GM23338 (cell line): ENCODE data around the gene USP31. TPM values are rescaled to one million over a fixed set of nuclear protein-coding genes. Genes with fewer than 3 reads are reported as not detected.
A peak's percentile ranks its signal among the peaks of the same experiment; 100 is the strongest.

Experiments
- ATAC-seq: fragments of 200-7000 bp; cut with Tn5 transposase; 3 replicates; pipeline ENCODE4 v1.9.1; 2020
- DNase-seq: peaks from one replicate; pipeline ENCODE4 v3.0.0-alpha.2; 2015; ENCODE audit warnings: low spot score
- H2AFZ ChIP-seq: fragments of 200-600 bp; sonication (generic); 2 replicates; pipeline ENCODE4 v1.8.0; 2016; ENCODE audit warnings: antibody characterized with exemption, mild to moderate bottlenecking, moderate library complexity
- H3F3A ChIP-seq: fragments of 200-600 bp; sonication (generic); replicated peaks from 2 replicates; pipeline ENCODE4 v1.8.0; 2017; ENCODE audit warnings: antibody characterized with exemption, mixed run types, low read depth
- H3K27ac ChIP-seq: fragments of 200-600 bp; sonication (generic); 2 replicates; pipeline ENCODE4 v1.6.1; 2016; ENCODE audit warnings: low read depth
- H3K27me3 ChIP-seq: fragments of 200-600 bp; sonication (generic); 2 replicates; pipeline ENCODE4 v1.8.0; 2016; ENCODE audit warnings: mild to moderate bottlenecking, mixed run types, moderate library complexity; ENCODE audit not compliant: insufficient read depth
- H3K36me3 ChIP-seq: fragments of 200-600 bp; sonication (generic); 2 replicates; pipeline ENCODE4 v1.8.0; 2016; ENCODE audit warnings: mild to moderate bottlenecking; ENCODE audit not compliant: insufficient read depth
- H3K4me1 ChIP-seq: fragments of 200-600 bp; sonication (generic); 2 replicates; pipeline ENCODE4 v1.8.0; 2016; ENCODE audit warnings: mild to moderate bottlenecking, moderate library complexity; ENCODE audit not compliant: insufficient read depth
- H3K4me2 ChIP-seq: fragments of 200-600 bp; sonication (generic); 2 replicates; pipeline ENCODE4 v1.7.1; 2017; ENCODE audit warnings: mixed run types
- H3K4me3 ChIP-seq: fragments of 200-600 bp; sonication (generic); 2 replicates; pipeline ENCODE4 v1.6.1; 2016; ENCODE audit warnings: mixed run types
- H3K79me2 ChIP-seq: fragments of 200-600 bp; sonication (generic); replicated peaks from 2 replicates; pipeline ENCODE4 v1.8.0; 2017; ENCODE audit warnings: mild to moderate bottlenecking; ENCODE audit not compliant: insufficient read depth
- H3K9me2 ChIP-seq: fragments of 200-600 bp; sonication (generic); 2 replicates; pipeline ENCODE4 v1.8.0; 2017; ENCODE audit not compliant: insufficient read depth
- H4K20me1 ChIP-seq: fragments of 200-600 bp; sonication (generic); replicated peaks from 2 replicates; pipeline ENCODE4 v1.8.0; 2017; ENCODE audit warnings: mild to moderate bottlenecking; ENCODE audit not compliant: insufficient read depth
- H3K27ac Mint-ChIP-seq: 2 replicates; pipeline ENCODE4 v1.8.0; 2020; ENCODE audit warnings: inconsistent platforms, mild to moderate bottlenecking, moderate library complexity, mixed read lengths
- H3K27me3 Mint-ChIP-seq: 3 replicates; pipeline ENCODE4 v1.8.0; 2022; ENCODE audit warnings: low read depth, mild to moderate bottlenecking, moderate library complexity, mixed read lengths, inconsistent platforms; ENCODE audit not compliant: insufficient read depth, poor library complexity
- H3K36me3 Mint-ChIP-seq: 3 replicates; pipeline ENCODE4 v1.8.0; 2021; ENCODE audit warnings: low read depth, mild to moderate bottlenecking, inconsistent platforms, moderate library complexity, mixed read lengths
- H3K4me1 Mint-ChIP-seq: 3 replicates; pipeline ENCODE4 v1.8.0; 2020; ENCODE audit warnings: mild to moderate bottlenecking, inconsistent platforms, mixed read lengths
- H3K4me3 Mint-ChIP-seq: 3 replicates; pipeline ENCODE4 v1.8.0; 2021; ENCODE audit warnings: moderate library complexity, mild to moderate bottlenecking, inconsistent platforms, mixed read lengths
- H3K9me3 Mint-ChIP-seq: 3 replicates; pipeline ENCODE4 v1.8.0; 2020; ENCODE audit warnings: moderate library complexity, mild to moderate bottlenecking, inconsistent platforms, mixed read lengths
- CREB1 ChIP-seq: fragments of 250-450 bp; sonication (Bioruptor Pico); IDR thresholded peaks from 2 replicates; pipeline ENCODE4 v1.5.0; 2020; ENCODE audit warnings: low read depth, mild to moderate bottlenecking, moderate library complexity
- EZH2 ChIP-seq: fragments of 200-600 bp; sonication (generic); IDR thresholded peaks from one replicate; pipeline ENCODE4 v1.8.0; 2017; ENCODE audit warnings: antibody characterized with exemption, mild to moderate bottlenecking, low read depth; ENCODE audit not compliant: unreplicated experiment
- EZH2phosphoT487 ChIP-seq: fragments of 200-600 bp; sonication (generic); IDR thresholded peaks from one replicate; pipeline ENCODE4 v1.8.1; 2018; ENCODE audit warnings: antibody characterized with exemption; ENCODE audit not compliant: unreplicated experiment
- JUNB ChIP-seq: IDR thresholded peaks from one replicate; pipeline ENCODE4 v1.6.1; 2016; ENCODE audit warnings: antibody characterized with exemption; ENCODE audit not compliant: unreplicated experiment
- NANOG ChIP-seq: IDR thresholded peaks from 2 replicates; pipeline ENCODE4 v1.6.1; 2016; ENCODE audit warnings: antibody characterized with exemption, borderline replicate concordance
- POLR2AphosphoS5 ChIP-seq: IDR thresholded peaks from 2 replicates; pipeline ENCODE4 v1.6.1; 2016; ENCODE audit warnings: antibody characterized with exemption, low read depth
- STAT1 ChIP-seq: IDR thresholded peaks from one replicate; pipeline ENCODE4 v1.6.1; 2016; ENCODE audit warnings: antibody characterized with exemption; ENCODE audit not compliant: unreplicated experiment
- ZNF114 ChIP-seq: fragments of 250-450 bp; sonication (Bioruptor Pico); IDR thresholded peaks from 2 replicates; pipeline ENCODE4 v1.5.0; 2020; ENCODE audit warnings: mild to moderate bottlenecking, moderate library complexity
- ZNF331 ChIP-seq: fragments of 250-450 bp; sonication (Bioruptor Pico); IDR thresholded peaks from 2 replicates; pipeline ENCODE4 v1.5.0; 2020; ENCODE audit warnings: low read depth, mild to moderate bottlenecking, moderate library complexity
- polyA plus RNA-seq: library from polyadenylated mRNA; unstranded; fragments of >200 nt; fragmentation: Nextera tagmentation; extraction: Ambion mirVana; gene quantifications from 2 replicates; pipeline ENCODE4 v1.2.1, GENCODE V29; 2016
- total RNA-seq: library from RNA; depleted of rRNA; stranded (reverse); fragments of >200 nt; shearing (Covaris generic); gene quantifications from 2 replicates; pipeline ENCODE4 v1.2.3, GENCODE V29; 2014
- TF ChIP-seq, protein P1 (sequence below): fragments of 250-450 bp; sonication (Bioruptor Pico); IDR thresholded peaks from 2 replicates; pipeline ENCODE4 v1.5.0; 2020; ENCODE audit warnings: mild to moderate bottlenecking, moderate library complexity
- TF ChIP-seq, protein P2 (sequence below): IDR thresholded peaks from one replicate; pipeline ENCODE4 v1.6.1; 2018; ENCODE audit warnings: antibody characterized with exemption; ENCODE audit not compliant: unreplicated experiment
- TF ChIP-seq, protein P3 (sequence below): IDR thresholded peaks from 2 replicates; pipeline ENCODE4 v1.6.1; 2016; ENCODE audit warnings: antibody characterized with exemption
- TF ChIP-seq, protein P4 (sequence below), 2 experiments: fragments of 200-600 bp in 1 of 2; sonication (generic) in 1 of 2; conservative IDR thresholded peaks; 2 replicates each; pipeline versions ENCODE4 v1.5.1 to v1.6.1; 2016 to 2017; ENCODE audit warnings: antibody characterized with exemption in 2 of 2, low read depth in 2 of 2, mild to moderate bottlenecking in 2 of 2, moderate library complexity in 1 of 2

Gene USP31
- total and polyA plus RNA-seq, 2 experiments from 2014 or later: 4.3 to 17.9 TPM

DNA sequence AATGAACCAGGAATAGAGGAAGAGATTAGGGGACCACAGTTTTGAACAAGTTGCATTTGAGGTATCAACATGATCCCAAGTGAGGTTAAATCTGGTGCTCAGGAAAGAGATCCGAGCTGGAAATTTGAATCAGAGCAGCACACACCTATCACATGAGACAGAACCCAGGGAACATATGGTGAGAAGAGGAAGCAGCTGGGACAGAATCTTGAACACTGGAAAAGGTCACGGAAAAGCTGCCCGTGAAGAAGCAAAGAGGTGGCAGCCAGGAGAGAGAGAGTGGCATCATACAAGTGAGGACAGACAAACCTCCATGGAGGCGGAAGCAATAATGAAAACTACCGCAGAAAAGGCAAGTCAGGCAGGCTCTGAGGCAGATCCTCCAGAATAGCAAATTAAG, 36.1 kb downstream of the USP31 start:
- no peaks in the 10 kb centered on the region for H3K27me3 ChIP-seq
- peaks cover 23% of the 10 kb centered on the region for H3K4me1 Mint-ChIP-seq
- no peaks in the 10 kb centered on the region for H3F3A ChIP-seq
- H3K79me2 ChIP-seq: peaks cover 90% of the 10 kb centered on the region
- no peak overlapping the region for H3K4me3 Mint-ChIP-seq
- H3K27ac Mint-ChIP-seq: no peak overlapping the region
- peaks cover 2% of the 10 kb centered on the region for H3K27me3 Mint-ChIP-seq
- H3K9me2 ChIP-seq: no peaks in the 10 kb centered on the region; the same call in 1 of the 2 replicates
- H4K20me1 ChIP-seq: peaks cover 39% of the 10 kb centered on the region
- 0 out of 2 replicates have a peak overlapping the region, but pooled peaks have one; percentile 19 for H3K27ac ChIP-seq
- H3K36me3 ChIP-seq: 0 out of 2 replicates have a peak, but pooled peaks cover 4% of the 10 kb centered on the region
- peaks cover 11% of the 10 kb centered on the region for H3K36me3 Mint-ChIP-seq
- no peak for ATAC-seq
- H3K4me2 ChIP-seq: no peak overlapping the region
- peaks cover 24% of the 10 kb centered on the region for H3K4me1 ChIP-seq
- TF ChIP-seq NANOG: no peak
- TF ChIP-seq, protein P1, sequence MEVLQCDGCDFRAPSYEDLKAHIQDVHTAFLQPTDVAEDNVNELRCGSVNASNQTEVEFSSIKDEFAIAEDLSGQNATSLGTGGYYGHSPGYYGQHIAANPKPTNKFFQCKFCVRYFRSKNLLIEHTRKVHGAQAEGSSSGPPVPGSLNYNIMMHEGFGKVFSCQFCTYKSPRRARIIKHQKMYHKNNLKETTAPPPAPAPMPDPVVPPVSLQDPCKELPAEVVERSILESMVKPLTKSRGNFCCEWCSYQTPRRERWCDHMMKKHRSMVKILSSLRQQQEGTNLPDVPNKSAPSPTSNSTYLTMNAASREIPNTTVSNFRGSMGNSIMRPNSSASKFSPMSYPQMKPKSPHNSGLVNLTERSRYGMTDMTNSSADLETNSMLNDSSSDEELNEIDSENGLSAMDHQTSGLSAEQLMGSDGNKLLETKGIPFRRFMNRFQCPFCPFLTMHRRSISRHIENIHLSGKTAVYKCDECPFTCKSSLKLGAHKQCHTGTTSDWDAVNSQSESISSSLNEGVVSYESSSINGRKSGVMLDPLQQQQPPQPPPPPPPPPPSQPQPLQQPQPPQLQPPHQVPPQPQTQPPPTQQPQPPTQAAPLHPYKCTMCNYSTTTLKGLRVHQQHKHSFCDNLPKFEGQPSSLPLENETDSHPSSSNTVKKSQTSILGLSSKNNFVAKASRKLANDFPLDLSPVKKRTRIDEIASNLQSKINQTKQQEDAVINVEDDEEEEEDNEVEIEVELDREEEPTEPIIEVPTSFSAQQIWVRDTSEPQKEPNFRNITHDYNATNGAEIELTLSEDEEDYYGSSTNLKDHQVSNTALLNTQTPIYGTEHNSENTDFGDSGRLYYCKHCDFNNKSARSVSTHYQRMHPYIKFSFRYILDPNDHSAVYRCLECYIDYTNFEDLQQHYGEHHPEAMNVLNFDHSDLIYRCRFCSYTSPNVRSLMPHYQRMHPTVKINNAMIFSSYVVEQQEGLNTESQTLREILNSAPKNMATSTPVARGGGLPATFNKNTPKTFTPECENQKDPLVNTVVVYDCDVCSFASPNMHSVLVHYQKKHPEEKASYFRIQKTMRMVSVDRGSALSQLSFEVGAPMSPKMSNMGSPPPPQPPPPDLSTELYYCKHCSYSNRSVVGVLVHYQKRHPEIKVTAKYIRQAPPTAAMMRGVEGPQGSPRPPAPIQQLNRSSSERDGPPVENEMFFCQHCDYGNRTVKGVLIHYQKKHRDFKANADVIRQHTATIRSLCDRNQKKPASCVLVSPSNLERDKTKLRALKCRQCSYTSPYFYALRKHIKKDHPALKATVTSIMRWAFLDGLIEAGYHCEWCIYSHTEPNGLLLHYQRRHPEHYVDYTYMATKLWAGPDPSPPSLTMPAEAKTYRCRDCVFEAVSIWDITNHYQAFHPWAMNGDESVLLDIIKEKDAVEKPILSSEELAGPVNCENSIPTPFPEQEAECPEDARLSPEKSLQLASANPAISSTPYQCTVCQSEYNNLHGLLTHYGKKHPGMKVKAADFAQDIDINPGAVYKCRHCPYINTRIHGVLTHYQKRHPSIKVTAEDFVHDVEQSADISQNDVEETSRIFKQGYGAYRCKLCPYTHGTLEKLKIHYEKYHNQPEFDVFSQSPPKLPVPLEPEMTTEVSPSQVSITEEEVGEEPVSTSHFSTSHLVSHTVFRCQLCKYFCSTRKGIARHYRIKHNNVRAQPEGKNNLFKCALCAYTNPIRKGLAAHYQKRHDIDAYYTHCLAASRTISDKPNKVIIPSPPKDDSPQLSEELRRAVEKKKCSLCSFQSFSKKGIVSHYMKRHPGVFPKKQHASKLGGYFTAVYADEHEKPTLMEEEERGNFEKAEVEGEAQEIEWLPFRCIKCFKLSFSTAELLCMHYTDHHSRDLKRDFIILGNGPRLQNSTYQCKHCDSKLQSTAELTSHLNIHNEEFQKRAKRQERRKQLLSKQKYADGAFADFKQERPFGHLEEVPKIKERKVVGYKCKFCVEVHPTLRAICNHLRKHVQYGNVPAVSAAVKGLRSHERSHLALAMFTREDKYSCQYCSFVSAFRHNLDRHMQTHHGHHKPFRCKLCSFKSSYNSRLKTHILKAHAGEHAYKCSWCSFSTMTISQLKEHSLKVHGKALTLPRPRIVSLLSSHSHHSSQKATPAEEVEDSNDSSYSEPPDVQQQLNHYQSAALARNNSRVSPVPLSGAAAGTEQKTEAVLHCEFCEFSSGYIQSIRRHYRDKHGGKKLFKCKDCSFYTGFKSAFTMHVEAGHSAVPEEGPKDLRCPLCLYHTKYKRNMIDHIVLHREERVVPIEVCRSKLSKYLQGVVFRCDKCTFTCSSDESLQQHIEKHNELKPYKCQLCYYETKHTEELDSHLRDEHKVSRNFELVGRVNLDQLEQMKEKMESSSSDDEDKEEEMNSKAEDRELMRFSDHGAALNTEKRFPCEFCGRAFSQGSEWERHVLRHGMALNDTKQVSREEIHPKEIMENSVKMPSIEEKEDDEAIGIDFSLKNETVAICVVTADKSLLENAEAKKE (CRISPR knock-in tag): no peak
- TF ChIP-seq CREB1 (CRISPR knock-in tag): no peak
- no peak for TF ChIP-seq STAT1
- no peak for TF ChIP-seq EZH2
- no peak for TF ChIP-seq JUNB
- no peak for TF ChIP-seq POLR2AphosphoS5
- no peak for TF ChIP-seq ZNF114 (CRISPR knock-in tag)
- TF ChIP-seq, protein P2, sequence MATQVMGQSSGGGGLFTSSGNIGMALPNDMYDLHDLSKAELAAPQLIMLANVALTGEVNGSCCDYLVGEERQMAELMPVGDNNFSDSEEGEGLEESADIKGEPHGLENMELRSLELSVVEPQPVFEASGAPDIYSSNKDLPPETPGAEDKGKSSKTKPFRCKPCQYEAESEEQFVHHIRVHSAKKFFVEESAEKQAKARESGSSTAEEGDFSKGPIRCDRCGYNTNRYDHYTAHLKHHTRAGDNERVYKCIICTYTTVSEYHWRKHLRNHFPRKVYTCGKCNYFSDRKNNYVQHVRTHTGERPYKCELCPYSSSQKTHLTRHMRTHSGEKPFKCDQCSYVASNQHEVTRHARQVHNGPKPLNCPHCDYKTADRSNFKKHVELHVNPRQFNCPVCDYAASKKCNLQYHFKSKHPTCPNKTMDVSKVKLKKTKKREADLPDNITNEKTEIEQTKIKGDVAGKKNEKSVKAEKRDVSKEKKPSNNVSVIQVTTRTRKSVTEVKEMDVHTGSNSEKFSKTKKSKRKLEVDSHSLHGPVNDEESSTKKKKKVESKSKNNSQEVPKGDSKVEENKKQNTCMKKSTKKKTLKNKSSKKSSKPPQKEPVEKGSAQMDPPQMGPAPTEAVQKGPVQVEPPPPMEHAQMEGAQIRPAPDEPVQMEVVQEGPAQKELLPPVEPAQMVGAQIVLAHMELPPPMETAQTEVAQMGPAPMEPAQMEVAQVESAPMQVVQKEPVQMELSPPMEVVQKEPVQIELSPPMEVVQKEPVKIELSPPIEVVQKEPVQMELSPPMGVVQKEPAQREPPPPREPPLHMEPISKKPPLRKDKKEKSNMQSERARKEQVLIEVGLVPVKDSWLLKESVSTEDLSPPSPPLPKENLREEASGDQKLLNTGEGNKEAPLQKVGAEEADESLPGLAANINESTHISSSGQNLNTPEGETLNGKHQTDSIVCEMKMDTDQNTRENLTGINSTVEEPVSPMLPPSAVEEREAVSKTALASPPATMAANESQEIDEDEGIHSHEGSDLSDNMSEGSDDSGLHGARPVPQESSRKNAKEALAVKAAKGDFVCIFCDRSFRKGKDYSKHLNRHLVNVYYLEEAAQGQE: no peak
- TF ChIP-seq, protein P3, sequence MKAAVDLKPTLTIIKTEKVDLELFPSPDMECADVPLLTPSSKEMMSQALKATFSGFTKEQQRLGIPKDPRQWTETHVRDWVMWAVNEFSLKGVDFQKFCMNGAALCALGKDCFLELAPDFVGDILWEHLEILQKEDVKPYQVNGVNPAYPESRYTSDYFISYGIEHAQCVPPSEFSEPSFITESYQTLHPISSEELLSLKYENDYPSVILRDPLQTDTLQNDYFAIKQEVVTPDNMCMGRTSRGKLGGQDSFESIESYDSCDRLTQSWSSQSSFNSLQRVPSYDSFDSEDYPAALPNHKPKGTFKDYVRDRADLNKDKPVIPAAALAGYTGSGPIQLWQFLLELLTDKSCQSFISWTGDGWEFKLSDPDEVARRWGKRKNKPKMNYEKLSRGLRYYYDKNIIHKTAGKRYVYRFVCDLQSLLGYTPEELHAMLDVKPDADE: no peak
- TF ChIP-seq EZH2phosphoT487: no peak
- no peak for TF ChIP-seq ZNF331 (CRISPR knock-in tag)
- TF ChIP-seq, protein P4, sequence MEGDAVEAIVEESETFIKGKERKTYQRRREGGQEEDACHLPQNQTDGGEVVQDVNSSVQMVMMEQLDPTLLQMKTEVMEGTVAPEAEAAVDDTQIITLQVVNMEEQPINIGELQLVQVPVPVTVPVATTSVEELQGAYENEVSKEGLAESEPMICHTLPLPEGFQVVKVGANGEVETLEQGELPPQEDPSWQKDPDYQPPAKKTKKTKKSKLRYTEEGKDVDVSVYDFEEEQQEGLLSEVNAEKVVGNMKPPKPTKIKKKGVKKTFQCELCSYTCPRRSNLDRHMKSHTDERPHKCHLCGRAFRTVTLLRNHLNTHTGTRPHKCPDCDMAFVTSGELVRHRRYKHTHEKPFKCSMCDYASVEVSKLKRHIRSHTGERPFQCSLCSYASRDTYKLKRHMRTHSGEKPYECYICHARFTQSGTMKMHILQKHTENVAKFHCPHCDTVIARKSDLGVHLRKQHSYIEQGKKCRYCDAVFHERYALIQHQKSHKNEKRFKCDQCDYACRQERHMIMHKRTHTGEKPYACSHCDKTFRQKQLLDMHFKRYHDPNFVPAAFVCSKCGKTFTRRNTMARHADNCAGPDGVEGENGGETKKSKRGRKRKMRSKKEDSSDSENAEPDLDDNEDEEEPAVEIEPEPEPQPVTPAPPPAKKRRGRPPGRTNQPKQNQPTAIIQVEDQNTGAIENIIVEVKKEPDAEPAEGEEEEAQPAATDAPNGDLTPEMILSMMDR (conservative IDR thresholded peaks at IDR 0.05; ENCODE audit: low read depth in 2 of 2): no peak
- H3K9me3 Mint-ChIP-seq: no peaks in the 10 kb centered on the region
- H2AFZ ChIP-seq: no peak overlapping the region
- no peak overlapping the region for H3K4me3 ChIP-seq
- no peak for DNase-seq
